ENCODE data around the gene OTUD5.
"Not testable (repeated sequence)": the region's sequence is repeated elsewhere in the genome, so short reads cannot be mapped to it uniquely, and the experiment has no call there.

OTUD5 gene, protein sequence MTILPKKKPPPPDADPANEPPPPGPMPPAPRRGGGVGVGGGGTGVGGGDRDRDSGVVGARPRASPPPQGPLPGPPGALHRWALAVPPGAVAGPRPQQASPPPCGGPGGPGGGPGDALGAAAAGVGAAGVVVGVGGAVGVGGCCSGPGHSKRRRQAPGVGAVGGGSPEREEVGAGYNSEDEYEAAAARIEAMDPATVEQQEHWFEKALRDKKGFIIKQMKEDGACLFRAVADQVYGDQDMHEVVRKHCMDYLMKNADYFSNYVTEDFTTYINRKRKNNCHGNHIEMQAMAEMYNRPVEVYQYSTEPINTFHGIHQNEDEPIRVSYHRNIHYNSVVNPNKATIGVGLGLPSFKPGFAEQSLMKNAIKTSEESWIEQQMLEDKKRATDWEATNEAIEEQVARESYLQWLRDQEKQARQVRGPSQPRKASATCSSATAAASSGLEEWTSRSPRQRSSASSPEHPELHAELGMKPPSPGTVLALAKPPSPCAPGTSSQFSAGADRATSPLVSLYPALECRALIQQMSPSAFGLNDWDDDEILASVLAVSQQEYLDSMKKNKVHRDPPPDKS

DNA sequence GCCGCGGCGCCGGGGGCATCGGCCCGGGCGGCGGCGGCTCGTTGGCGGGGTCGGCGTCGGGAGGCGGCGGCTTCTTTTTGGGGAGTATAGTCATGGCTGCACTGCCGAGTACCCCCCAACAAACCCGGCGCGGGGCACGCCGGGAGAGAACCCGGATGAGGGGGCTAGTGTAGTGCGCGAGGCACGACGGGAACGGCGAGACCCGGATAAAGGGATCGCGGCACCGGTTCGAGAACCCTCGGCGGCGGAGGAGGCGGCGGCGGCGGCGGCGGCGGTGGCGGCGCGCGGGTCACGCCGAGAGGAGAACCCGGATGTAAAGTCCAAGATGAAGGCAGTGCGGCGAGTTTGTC lies at the start of gene OTUD5:
Gene OTUD5 (minus strand): TSS at position 131 of the 350 bp plus-strand sequence. CDS start 37 bp downstream, at position 94.
- in situ Hi-C loops (cut with HindIII; ENCODE audit: low sequenced_read_pairs): no loop called here

DNA sequence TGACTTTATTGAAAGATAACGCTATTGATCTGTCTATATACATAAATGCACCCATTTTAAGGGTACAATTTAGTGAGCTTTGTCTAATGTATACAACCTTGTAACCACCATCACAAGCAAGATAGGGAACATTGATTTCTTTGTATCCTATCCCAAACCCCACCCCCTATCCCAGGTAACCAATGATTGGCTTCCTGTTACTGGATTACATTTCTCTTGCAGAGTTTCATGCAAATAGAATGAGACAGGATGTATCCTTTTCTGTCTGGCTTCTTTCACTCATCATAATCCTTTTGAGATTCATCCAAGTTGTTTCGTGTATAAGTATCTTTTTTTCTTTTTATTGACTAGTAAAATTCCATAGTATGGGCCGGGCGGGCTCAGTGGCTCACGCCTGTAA lies 46.3 kb upstream of the OTUD5 start:
- in situ Hi-C loops (cut with HindIII; ENCODE audit: low sequenced_read_pairs): no loop called here

DNA sequence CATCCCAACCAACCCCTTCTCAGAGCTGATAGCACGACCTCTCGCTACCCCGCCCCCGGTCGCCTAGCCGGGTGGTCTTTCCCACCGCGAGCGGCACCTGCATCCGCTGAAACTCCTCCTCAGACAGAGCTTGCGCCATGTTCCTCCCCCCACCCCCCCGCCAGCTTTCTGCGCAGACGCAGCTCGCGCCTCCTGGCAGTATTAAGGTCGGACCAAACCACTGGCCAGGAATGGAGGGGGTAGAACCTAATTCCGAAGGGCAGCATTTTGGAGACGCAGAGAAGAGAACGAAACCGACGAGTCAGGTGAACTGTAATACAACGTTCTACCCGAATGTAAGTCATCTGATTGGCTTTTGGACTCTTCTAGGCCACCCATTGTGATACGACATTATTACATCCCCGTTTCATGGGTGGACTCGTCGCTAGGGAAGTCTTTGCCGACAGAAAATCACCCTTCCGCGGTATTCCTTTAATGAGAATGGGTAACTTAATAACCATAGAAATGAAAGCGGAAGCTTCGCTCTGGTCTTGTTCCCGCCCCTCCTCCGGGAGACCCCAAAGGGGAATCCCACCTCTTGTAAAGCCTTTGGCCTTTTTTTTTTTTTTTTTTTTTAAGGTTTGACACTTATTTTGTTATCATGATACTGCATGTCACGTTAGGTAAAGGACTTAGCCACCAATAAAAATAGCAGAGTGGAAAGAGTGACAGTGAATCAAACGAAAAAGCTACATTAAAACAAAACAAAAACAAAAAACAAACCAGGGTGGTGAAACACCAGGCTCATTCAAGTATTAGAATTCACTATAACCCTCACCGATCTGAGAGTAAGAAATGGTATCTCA lies 44.9 kb upstream of the OTUD5 start, which contains the start of gene GRIPAP1:
Gene GRIPAP1 (minus strand): TSS at position 174 of the 845 bp plus-strand sequence. CDS start 35 bp downstream, at position 139.
- in situ Hi-C loops (cut with HindIII; ENCODE audit: low sequenced_read_pairs): no loop called here

DNA sequence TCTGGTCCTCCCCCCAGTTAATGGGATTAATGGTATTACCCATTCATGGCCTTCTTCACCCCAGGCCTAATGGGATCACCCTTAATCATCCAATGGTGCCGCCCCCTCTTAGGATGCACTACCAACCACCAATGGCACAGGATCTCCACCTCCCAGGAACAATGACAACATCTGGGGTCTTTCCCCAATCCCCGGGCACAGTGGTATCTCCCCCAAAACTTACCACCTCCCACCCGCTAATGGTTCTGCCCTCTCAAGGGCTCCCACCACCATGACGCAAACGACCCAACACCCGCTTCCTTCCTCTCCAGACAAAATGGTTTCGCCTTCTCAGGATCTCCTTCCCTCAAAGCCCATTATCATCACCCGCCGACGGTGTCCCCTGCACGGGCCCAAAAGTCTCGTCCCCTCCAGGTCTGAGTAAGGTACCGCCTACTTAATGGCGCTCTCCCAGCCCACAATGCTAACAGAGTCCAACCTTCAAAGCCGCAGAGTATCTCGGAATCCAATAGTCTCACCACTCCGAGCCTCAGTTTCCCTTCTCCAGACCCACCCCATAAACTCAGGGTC lies 44.2 kb upstream of the OTUD5 start:
- in situ Hi-C loops (cut with HindIII; ENCODE audit: low sequenced_read_pairs): no loop called here

GRCh38 chrX:49000636-49001035 lies 43.2 kb upstream of the OTUD5 start:
- in situ Hi-C loops (cut with HindIII; ENCODE audit: low sequenced_read_pairs): no loop called here

GRCh38 chrX:48999030-48999429 lies 41.6 kb upstream of the OTUD5 start:
- in situ Hi-C loops (cut with HindIII; ENCODE audit: low sequenced_read_pairs): no loop called here

DNA sequence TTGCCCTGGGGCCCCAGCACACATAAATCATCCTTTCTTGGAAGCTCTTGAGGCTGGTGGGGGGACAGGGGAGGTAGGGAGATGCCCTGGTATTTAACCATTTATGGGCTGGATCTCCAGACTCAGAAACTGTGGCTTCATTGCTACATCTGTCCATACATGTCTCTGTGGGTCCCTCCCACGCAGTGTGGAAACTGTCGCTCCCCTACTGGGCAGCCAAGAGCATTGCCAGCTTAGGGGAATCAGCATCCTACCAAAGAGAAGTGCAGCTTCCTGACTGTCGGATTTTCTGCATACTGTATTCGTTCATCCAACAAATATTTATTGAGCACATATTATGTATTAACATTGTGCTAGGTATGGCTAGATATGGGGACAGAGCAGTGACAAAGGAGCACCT lies 41.0 kb upstream of the OTUD5 start:
- in situ Hi-C loops (cut with HindIII; ENCODE audit: low sequenced_read_pairs): no loop called here

GRCh38 chrX:48997865-48998264 lies 40.5 kb upstream of the OTUD5 start:
- in situ Hi-C loops (cut with HindIII; ENCODE audit: low sequenced_read_pairs): no loop called here

DNA sequence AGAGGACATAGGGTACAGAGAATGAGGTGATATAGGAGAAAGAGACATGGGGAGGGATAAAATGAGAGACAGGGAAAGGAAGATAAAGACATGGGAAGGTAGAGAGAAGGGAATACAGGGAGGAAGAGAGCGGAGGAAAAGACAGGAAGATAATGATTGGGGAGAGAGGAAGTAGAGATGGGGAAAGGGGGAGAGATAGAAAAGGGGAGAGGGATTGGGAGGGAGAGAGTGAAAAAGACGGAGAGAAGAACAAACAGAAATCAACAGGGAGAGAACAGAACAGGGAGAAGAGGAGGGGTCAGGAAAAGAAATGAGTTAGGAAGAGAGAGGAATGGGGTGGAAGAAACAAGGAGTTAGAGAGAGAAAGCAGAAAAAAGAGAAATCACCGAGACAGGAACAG lies 40.0 kb upstream of the OTUD5 start:
- in situ Hi-C loops (cut with HindIII; ENCODE audit: low sequenced_read_pairs): no loop called here

DNA sequence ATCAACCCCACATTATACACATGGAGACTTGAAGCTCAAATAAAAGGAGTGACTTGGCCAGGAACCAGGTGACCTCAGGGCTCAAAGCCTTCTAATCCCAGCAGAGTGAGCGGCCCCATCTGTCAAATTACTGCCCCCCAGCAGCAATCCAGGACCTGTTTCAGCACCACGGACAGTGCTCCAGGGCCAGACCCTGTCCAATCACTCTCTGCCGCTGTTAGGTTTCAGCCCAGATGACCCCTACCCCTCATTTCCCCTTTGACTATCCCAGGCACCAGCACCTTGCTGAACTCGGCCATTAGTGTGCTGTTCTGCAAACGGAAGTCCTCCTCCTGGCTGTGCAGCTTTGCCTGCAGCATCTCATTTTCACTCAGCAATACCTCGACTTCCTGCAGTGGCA lies 39.6 kb upstream of the OTUD5 start:
- in situ Hi-C loops (cut with HindIII; ENCODE audit: low sequenced_read_pairs): no loop called here

GRCh38 chrX:48992341-48992740 lies 34.9 kb upstream of the OTUD5 start:
- in situ Hi-C loops (cut with HindIII; ENCODE audit: low sequenced_read_pairs): no loop called here

GRCh38 chrX:48989483-48989882 lies 32.1 kb upstream of the OTUD5 start:
- in situ Hi-C loops (cut with HindIII; ENCODE audit: low sequenced_read_pairs): no loop called here

DNA sequence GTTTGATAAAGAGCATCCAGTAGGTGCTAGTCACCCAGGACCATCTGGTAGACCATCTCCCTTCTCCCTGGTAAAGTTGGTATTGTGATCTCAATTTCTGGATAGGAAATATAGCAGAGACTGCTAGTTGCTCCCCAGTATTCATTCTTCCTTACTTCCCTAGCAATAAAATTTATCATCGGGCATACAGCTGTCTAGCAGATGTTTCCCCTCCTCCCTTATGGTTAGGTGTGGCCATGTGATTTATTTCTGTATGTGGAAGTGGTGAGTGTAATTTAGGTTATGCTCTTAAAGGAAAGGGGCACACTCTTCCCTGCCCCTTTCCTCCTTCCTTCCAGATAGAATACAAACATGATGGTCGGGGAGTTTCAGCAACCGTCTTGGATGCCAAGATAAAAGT lies 26.5 kb upstream of the OTUD5 start:
- in situ Hi-C loops (cut with HindIII; ENCODE audit: low sequenced_read_pairs): no loop called here

DNA sequence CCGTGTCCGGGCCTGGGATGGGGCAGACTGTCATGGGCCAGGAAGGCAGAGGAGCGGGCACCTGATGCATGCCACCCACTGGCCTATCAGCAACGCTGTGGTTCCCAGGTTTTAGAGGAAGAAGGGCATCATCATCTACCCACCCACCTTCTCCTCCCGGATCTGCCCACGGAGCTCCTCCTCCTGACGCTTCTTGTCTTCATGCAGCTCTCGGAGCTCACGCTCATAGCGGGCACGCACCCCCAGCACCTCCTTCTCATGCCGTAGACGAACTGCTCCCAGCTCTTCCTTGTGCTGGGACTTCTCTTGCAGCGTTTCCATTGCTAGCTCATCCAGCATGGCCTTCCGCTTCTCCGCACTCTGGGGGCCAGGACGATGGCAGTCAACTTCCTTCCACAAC lies 25.7 kb upstream of the OTUD5 start:
- in situ Hi-C loops (cut with HindIII; ENCODE audit: low sequenced_read_pairs): no loop called here

- in situ Hi-C loops (cut with HindIII; ENCODE audit: low sequenced_read_pairs): no loop called here
Measured at GRCh38 chrX:48981178-48981577, 23.8 kb upstream of the OTUD5 start.

GRCh38 chrX:48980341-48980740 lies 22.9 kb upstream of the OTUD5 start:
- in situ Hi-C loops (cut with HindIII; ENCODE audit: low sequenced_read_pairs): not testable (repeated sequence)

DNA sequence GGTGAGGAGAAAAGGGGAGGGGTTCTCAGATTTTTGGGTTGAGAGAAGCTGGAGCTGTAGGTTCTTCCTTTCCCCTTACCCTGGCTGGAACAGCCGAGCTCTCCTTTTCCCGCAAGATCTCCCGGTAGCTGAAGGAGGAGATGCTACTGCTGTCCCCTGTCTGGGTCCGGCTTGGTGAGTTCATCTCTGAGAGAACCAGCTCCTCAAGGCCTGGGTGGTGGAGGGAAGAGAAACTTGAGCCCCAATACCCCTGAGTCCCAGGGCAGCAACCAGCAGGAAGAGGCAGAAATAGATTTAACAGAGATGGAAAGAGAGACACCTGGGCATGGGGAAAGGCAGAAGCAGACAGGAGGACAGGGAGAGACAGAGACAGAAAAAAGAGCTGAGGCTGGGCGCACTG lies 20.8 kb upstream of the OTUD5 start:
- in situ Hi-C loops (cut with HindIII; ENCODE audit: low sequenced_read_pairs): no loop called here

DNA sequence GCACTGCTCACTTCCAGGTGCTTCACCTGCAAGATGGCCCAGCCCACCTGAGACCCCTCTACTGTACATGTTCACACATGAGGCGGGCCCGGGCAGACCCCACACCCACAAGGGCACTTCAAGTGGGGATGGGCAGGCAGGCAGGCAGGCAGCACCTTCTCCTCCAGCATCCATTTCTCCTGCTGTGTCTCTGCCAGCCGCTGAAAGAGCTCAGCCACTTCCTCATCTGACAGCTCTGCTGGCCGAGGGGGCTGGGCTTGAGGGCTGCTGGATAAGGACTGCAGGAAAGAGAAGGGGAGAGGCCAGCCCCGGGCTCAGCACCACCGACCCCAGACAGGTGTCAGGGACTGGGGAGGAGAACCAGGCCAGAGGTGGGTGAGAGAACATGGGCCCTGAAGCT lies 18.7 kb upstream of the OTUD5 start:
- in situ Hi-C loops (cut with HindIII; ENCODE audit: low sequenced_read_pairs): no loop called here

GRCh38 chrX:48975541-48975940 lies 18.1 kb upstream of the OTUD5 start:
- in situ Hi-C loops (cut with HindIII; ENCODE audit: low sequenced_read_pairs): no loop called here

GRCh38 chrX:48975041-48975440 lies 17.6 kb upstream of the OTUD5 start:
- in situ Hi-C loops (cut with HindIII; ENCODE audit: low sequenced_read_pairs): no loop called here

DNA sequence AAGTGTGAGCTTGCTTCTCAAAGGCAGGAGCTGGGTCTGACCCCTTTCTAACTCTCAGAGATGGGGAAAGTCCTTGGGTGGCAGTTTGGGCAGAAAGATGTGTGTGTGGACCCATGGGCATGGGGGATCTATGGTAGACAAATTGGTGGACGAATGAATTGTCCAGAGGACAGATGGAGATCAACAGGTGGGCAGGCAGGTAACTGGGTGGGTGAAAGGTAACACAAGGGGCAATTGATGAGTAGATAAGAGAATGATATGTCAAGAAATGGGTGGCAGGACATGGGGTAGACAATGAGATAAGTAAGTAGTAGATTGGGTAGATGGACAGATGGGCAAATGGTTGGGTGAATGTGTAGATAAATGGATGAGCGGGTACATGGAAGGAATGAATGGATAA lies 17.2 kb upstream of the OTUD5 start:
- in situ Hi-C loops (cut with HindIII; ENCODE audit: low sequenced_read_pairs): no loop called here

Data from DLD1 (cell line).